Measurements from ENCODE around the gene EVA1A. TPM values are rescaled to one million over a fixed set of nuclear protein-coding genes. Genes with fewer than 3 reads are reported as not detected.

EVA1A gene
- total RNA-seq, 2 experiments from 2014 or later, result not detected

DNA sequence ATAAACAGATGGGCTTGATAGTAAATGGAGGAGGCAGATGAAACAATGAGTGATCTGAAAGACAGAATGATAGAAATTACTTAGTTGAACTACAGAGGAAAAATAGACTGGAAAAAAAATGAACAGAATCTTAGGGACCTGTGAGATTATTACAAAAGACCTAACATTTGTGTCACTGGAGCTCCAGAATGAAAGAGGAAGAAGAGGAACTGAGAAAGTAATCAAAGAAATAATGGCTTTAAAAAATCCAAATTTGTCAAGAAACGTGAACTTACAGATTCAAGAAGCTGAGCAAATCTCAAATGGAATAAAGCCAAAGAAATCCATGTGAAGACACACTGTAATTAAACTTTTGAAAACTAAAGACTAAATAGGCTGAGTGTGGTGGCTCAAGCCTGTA is 28.3 kb downstream of the EVA1A start:
- Mint-ChIP-seq H3K27me3 (peaks cover 11% of the 10 kb centered on the region), H3K4me1 (no peaks in the 10 kb centered on the region), H3K36me3 (no peaks in the 10 kb centered on the region), H3K9me3 (peaks cover 2% of the 10 kb centered on the region), H3K4me3 (no peak overlapping the region), H3K27ac (no peak overlapping the region)
- no peak for ATAC-seq (ENCODE audit: low read depth)
- DNase-seq, result no peak
- POLR2A ChIA-PET, result no interaction called here

DNA sequence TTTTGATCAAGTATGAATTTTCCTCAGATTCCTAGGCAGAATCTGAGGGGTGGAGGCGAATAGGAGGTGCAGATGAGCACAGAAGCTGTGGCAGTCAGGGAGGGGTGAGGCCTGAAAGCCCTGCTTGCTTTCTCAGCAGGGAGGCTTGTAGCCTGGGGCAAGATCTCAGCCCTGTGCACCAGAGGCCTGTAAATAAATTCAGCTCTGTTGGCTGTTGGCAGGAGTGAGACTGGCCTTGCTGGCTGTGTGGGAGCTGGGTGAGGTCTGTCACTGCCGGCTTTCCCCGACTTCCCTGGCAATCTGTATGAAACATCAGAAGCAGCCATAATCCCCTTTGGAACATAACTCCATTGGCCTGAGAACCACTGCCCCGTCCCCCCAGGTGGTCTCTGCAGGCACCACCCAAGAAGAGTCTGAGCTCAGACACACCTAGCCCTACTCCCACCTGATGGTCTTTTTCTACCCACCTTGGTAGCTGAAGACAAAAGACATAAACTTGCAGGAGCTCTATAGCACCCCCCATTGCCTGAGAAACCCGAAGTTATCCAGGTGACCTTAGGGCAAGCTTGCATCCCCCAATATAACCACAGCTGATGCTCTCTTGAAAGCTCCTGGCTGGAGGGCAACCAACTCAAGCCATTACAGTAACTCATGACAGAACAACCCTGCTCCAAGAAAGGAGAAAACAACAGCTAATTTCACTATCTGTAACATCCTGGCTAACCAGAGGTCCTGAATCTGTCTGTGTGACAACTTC is 32.3 kb downstream of the EVA1A start:
- peaks cover 6% of the 10 kb centered on the region for H3K27me3 Mint-ChIP-seq
- ATAC-seq (ENCODE audit: low read depth) (no peak), DNase-seq (no peak)
- H3K9me3 Mint-ChIP-seq, result no peaks in the 10 kb centered on the region
- H3K4me1 Mint-ChIP-seq, result no peaks in the 10 kb centered on the region
- no peak overlapping the region for H3K27ac Mint-ChIP-seq
- POLR2A ChIA-PET, result no interaction called here
- no peak overlapping the region for H3K4me3 Mint-ChIP-seq
- H3K36me3 Mint-ChIP-seq, result no peaks in the 10 kb centered on the region

DNA sequence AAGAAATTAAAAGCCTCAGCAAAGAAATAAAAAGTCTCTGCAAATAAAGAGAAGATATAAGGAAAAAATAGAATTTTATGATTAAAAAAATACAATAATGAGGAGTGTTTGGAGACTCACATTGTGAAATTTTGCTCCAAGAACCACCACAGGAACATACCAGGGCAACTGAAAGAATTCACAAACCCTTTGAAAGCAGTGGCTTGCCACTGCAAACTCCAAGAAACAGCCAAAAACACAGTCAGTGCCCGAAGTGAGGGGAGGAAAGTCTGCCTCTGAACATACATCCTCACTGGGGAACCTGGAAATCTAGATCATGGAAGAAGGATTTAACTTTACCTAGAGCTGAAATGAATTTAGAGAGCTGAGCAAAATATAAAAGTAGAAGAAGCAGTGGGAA is 33.1 kb downstream of the EVA1A start:
- no peak for ATAC-seq (ENCODE audit: low read depth)
- DNase-seq, result no peak
- POLR2A ChIA-PET, result no interaction called here
- H3K4me1 Mint-ChIP-seq, result no peaks in the 10 kb centered on the region
- no peak overlapping the region for H3K27ac Mint-ChIP-seq
- H3K9me3 Mint-ChIP-seq, result no peaks in the 10 kb centered on the region
- peaks cover 6% of the 10 kb centered on the region for H3K27me3 Mint-ChIP-seq
- H3K36me3 Mint-ChIP-seq, result no peaks in the 10 kb centered on the region
- no peak overlapping the region for H3K4me3 Mint-ChIP-seq

DNA sequence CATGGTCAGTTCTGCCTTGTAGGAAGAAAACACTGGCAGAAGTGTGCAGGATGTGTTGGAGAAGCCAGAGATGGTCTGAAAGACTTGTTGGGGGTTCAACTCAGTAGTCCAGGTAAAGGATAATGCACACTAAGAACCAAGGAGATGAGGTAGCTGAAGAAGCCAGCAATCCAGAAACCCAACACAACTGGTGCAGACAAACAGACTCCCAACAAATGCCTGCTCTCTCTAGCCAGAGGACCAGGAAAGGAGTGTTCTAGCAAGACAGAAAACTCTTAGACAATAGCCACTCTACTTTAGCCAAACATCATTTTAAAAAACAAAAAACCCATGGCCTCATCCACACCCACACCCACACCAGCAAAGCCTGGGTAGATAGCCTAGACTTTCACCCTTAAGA is 33.9 kb downstream of the EVA1A start:
- Mint-ChIP-seq H3K27ac (no peak overlapping the region), H3K9me3 (no peaks in the 10 kb centered on the region), H3K27me3 (peaks cover 6% of the 10 kb centered on the region), H3K4me3 (no peak overlapping the region), H3K36me3 (no peaks in the 10 kb centered on the region), H3K4me1 (no peaks in the 10 kb centered on the region)
- POLR2A ChIA-PET, result no interaction called here
- DNase-seq (no peak), ATAC-seq (ENCODE audit: low read depth) (no peak)

DNA sequence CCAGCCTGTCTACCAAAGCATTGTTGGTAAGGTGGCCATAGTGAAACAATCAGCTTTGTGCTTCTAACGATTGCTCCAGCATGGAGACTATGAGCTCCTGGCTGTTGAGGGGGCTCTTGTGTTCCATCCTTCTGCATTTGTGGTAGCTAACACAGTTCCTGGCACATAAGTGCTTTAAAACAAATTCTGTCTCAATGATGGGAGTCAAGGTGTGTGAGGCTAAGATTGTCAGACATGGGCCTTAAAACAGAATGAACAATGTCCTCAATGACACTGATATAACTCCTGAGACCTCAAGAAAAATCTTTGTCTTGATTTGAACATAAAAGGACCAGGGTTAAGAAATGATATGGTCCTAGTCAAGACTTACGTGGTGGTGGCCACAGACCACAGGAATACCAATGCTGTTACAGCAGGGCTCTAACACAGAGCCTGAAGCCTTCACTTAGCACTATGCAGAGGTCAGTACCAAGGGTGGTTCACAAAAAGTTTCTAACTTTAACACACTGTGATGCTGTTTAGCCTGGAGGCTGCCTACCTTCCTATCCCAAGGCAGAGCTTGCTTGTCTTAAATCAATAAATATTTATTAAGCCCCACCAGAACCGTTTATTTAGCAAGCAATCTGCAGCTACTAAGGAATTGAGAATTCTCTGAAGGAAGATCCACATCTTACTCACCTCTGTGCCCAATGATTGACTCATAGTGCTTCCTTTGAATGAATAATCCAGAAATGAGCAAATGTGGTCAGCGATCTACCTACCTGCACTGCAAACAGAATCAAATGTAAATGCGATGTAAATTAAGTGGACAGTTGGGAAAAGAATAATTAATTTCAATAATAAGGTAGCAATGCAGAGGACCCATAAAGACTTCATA is 35.1 kb downstream of the EVA1A start:
- no peak for ATAC-seq (ENCODE audit: low read depth)

DNA sequence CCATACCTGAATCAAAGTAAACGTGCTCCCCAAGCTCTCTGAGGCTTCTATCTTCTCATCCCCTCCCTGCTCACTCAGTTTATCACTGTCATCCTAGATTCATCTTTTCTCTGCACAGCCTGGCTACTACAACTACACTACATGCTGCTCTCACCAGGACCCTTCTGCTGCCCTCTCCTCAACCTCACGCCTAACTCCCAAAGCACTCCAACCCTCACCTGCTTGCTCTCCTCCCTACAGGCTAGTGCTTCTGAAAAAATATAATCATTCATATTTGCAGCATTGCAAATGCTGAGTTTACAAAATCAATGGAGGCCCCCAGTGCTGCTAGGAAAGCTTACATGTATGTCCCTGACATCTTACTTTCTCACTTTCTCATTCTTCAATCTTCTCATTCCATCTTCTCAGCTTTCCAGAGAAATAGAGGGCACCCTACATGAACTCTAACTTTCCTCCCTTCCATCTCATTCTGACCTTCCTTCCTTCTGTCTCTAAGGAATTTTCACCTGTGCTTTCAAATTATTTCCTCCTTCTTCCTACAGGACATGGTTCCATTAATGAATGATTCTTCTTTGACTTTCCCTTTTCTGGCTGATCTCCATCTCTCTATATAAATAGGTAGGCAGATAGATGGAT is 36.3 kb downstream of the EVA1A start:
- ATAC-seq (ENCODE audit: low read depth) (no peak), DNase-seq (no peak)
- POLR2A ChIA-PET, result no interaction called here
- Mint-ChIP-seq H3K9me3 (no peaks in the 10 kb centered on the region), H3K4me3 (no peak overlapping the region), H3K36me3 (no peaks in the 10 kb centered on the region), H3K27me3 (peaks cover 7% of the 10 kb centered on the region), H3K4me1 (no peaks in the 10 kb centered on the region), H3K27ac (no peak overlapping the region)

More for the DNA sequence above, 35.1 kb downstream of the EVA1A start:
- H3K4me3 Mint-ChIP-seq, result no peak overlapping the region
- no peak overlapping the region for H3K27ac Mint-ChIP-seq
- H3K36me3 Mint-ChIP-seq, result no peaks in the 10 kb centered on the region
- peaks cover 6% of the 10 kb centered on the region for H3K27me3 Mint-ChIP-seq
- H3K9me3 Mint-ChIP-seq, result no peaks in the 10 kb centered on the region
- H3K4me1 Mint-ChIP-seq, result no peaks in the 10 kb centered on the region
- POLR2A ChIA-PET, result no interaction called here
- DNase-seq, result no peak

DNA sequence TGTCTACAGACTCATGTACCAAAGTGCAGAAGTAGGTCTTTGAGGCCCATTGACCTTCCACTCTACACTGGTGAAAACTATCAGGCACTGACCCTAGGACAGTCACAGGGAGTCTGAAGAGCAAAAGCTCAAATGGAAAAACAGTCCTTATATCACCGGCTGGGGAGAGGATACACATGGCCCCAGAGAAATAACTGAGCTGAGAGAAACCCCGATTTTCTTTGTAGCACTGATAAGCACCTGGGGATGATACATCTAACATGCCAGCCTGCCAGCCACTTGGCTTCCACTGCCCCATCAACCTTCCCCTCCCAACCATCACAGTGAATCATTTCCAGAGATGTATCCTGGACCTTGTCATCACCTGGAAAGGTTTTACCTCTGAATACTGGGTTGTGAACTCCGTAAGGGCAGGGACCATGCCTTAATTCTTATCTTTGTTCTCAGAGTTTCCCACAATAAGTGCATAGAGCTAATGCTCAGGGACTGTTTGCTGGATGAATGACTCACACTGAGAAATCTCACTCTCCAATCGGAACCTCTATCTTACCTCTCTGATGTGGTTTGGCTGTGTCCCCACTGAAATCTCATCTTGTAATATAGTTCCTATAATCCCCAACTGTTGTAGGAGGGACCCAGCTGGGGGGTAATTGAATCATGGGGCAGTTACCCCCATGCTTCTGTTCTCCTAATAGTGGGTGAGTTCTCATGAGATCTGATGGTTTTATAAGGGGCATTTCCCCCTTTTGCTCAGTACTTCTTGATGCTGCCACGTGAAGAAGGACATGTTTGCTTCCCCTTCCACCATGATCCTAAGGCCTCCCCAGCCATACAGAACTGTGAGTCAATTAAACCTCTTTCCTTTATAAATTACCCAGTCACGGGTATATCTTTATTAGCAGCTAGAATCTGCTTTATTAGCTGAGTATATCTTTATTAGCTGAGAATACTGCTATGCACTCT is 37.1 kb downstream of the EVA1A start:
- DNase-seq (no peak), ATAC-seq (ENCODE audit: low read depth) (no peak)
- H3K36me3 Mint-ChIP-seq, result no peaks in the 10 kb centered on the region

DNA sequence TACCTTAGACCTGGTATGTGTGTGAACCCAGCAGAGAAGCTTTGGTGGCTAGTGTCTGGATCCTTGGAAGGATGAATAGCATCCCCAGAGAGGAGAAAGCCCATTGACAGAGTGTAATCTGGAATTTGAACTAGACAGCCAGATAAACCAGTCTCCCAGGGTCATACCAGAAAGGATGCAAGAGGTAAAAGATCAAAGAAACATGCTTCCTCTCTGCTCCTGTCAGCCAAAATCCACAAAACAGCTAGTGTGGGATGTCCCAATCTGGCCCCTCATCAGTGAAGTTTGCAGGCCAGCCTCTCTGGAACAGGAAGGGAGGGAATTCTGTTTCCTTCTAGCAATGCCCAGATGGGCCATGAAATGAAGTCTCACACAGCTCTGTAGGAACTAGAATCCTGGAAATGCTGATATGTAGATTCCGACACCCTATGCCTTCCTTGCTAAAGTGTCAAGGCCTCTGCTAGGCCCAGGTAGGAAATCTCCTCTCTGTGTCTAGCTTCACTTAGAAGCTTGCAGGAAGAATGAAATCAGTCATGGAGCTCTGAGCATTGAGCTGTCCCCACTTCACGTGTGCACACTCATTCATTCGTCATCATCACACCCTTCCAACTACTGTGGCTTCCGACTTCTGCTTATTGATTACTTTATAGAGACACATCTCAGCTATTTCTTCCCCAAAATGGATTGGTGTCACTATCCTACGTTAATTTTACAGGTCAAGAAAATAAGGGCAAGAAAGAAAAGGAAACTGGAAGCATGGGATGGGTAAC is 38.0 kb downstream of the EVA1A start:
- no peak overlapping the region for H3K4me3 Mint-ChIP-seq
- H3K27me3 Mint-ChIP-seq, result peaks cover 7% of the 10 kb centered on the region
- no peaks in the 10 kb centered on the region for H3K9me3 Mint-ChIP-seq
- POLR2A ChIA-PET, result no interaction called here
- H3K4me1 Mint-ChIP-seq, result no peaks in the 10 kb centered on the region
- H3K36me3 Mint-ChIP-seq, result no peaks in the 10 kb centered on the region
- ATAC-seq (ENCODE audit: low read depth) (no peak), DNase-seq (no peak)
- no peak overlapping the region for H3K27ac Mint-ChIP-seq

More for the DNA sequence above, 37.1 kb downstream of the EVA1A start:
- H3K4me3 Mint-ChIP-seq, result no peak overlapping the region
- peaks cover 7% of the 10 kb centered on the region for H3K27me3 Mint-ChIP-seq
- no peak overlapping the region for H3K27ac Mint-ChIP-seq
- POLR2A ChIA-PET, result no interaction called here
- H3K9me3 Mint-ChIP-seq, result no peaks in the 10 kb centered on the region
- no peaks in the 10 kb centered on the region for H3K4me1 Mint-ChIP-seq

DNA sequence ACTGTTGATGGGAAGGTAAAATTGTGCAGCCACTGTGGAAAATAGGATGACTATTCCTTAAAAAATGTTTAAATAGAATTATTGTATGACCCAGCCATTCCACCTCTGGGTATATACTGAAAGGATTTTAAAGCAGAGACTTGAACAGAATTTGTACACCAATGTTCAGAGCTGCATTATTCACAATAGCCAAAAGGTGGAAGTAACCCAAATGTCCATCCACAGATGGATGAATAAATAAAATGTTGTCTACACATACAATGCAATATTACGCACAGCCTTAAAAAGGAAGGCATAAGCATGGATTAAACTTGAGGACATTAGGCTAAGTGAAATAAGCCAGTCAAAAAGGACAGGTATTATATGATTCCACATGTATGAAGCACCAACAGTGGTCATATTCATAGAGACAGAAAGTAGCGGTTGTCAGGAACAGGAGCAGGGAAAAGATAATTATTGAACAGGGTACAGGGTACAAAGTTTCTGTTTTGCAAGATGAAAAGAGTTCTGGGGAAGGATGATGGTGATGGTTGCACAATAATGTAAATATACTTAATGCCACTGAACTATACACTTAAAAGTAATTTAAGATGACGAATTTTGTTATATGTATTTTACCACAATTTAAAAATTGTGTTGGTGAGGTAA is 39.4 kb downstream of the EVA1A start:
- H3K27ac Mint-ChIP-seq, result no peak overlapping the region
- DNase-seq (no peak), ATAC-seq (ENCODE audit: low read depth) (no peak)
- no peak overlapping the region for H3K4me3 Mint-ChIP-seq
- peaks cover 3% of the 10 kb centered on the region for H3K27me3 Mint-ChIP-seq
- no peaks in the 10 kb centered on the region for H3K36me3 Mint-ChIP-seq
- no peaks in the 10 kb centered on the region for H3K9me3 Mint-ChIP-seq
- POLR2A ChIA-PET, result no interaction called here
- no peaks in the 10 kb centered on the region for H3K4me1 Mint-ChIP-seq

DNA sequence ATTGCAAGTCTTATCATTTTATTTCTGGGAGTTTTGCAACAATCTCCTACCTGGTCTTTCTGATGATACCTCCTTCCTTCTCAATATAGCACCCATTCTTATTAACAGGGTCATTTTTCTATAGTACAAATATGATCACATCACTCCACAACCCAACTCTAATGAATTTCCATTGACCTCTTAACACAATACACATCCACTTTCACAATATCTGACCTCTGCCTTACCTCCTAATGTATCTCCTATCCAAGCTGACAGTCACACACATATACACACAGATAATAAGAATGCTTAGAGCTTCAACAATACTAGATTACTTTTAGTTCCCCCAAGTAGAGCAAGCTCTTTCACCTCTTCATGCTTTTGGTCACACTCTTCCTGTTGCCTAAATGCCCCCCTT is 40.9 kb downstream of the EVA1A start:
- ATAC-seq (ENCODE audit: low read depth) (no peak), DNase-seq (no peak)
- no peaks in the 10 kb centered on the region for H3K4me1 Mint-ChIP-seq
- peaks cover 3% of the 10 kb centered on the region for H3K27me3 Mint-ChIP-seq
- no peaks in the 10 kb centered on the region for H3K36me3 Mint-ChIP-seq
- H3K9me3 Mint-ChIP-seq, result no peaks in the 10 kb centered on the region
- H3K27ac Mint-ChIP-seq, result no peak overlapping the region
- no peak overlapping the region for H3K4me3 Mint-ChIP-seq
- POLR2A ChIA-PET, result no interaction called here

DNA sequence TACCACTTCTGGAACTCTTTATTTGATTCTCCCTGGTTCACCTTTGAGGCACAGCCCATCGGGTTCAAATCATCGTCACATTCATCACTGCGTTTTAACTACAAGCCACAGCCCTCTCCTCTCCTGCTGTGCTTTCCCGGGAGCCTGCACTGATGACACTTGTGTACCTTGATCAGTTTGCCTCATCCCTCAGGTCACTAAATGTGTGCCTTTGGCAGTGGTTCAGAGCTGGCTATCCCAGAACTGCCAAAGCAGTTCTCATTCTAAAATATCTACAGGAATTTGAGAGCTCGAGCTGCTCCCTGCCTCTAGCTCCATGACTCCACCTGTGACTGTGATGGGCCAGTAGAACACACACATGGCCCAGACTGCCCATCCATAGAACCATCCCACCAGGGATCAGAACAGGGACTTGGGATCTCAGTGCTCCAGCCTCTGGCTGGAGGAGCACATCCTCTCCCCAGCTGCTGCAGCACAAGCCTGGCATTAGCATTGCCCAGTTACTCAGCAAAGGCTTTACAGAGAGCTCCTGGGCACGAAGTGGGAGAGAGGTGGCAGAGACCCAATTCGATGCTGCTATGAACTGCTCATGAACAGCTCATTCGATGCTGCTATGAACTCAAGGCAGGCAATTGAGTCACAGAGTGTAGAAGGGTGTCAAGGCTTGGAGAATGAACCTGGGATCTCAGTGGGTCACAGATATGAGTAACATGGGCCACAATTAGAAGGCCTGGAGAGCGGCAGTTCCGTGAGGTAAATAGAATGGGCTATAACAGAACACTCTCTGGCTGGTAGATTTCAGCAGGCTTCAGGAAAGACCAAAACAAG is 41.9 kb downstream of the EVA1A start:
- peaks cover 3% of the 10 kb centered on the region for H3K27me3 Mint-ChIP-seq
- no peaks in the 10 kb centered on the region for H3K36me3 Mint-ChIP-seq
- no peak overlapping the region for H3K4me3 Mint-ChIP-seq
- H3K9me3 Mint-ChIP-seq, result no peaks in the 10 kb centered on the region
- H3K27ac Mint-ChIP-seq, result no peak overlapping the region
- H3K4me1 Mint-ChIP-seq, result no peaks in the 10 kb centered on the region
- ATAC-seq (ENCODE audit: low read depth) (no peak), DNase-seq (no peak)
- POLR2A ChIA-PET, result no interaction called here
